GM18868 (cell line): Measurements from ENCODE around the gene IRAK2.
A peak's percentile ranks its signal among the peaks of the same experiment; 100 is the strongest.

Source experiments
- ATAC-seq: cut with Tn5 transposase; IDR thresholded peaks from one replicate; pipeline ENCODE4 v1.9.1; 2021; ENCODE audit warnings: mild to moderate bottlenecking, moderate library complexity; ENCODE audit not compliant: unreplicated experiment

Gene IRAK2

DNA sequence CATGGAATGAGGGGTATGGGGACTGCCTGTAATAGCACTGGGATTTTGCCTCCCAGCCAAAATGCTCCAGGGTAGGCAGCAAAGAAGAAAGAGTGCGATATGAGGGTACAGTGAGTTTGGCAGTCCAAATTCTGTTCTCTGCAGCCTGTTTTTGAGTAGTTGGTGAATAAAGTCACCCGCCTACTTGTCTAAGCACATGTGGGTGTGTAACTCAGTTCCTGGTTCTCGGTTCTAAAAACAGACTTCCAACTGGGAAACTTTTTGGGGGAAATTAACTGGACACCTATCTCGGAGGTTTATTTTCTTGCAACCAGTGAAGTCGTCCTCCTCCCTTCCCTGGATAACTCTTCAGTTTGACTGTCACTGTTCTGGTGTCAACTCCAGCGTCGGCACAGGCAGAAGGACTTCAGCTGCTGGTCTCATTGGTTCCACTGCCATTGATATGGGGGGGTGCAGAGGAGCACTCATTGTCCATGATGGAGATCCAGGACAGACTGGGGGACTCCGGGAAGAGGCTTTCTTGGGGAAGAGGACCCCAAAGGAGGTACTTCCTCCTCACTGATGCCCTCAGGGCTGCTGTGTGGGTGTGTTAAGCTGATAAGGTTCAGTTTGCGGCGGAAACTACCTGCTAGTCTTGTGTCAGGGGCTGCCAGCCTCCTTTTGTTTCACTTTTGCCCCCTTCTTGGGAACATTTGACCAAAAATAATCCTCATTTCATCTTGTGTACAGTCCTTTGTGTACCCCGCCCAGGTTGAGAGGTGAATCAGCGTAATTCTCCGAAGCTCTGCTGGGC lies 114.9 kb downstream of the IRAK2 start:
- ATAC-seq, result no peak

DNA sequence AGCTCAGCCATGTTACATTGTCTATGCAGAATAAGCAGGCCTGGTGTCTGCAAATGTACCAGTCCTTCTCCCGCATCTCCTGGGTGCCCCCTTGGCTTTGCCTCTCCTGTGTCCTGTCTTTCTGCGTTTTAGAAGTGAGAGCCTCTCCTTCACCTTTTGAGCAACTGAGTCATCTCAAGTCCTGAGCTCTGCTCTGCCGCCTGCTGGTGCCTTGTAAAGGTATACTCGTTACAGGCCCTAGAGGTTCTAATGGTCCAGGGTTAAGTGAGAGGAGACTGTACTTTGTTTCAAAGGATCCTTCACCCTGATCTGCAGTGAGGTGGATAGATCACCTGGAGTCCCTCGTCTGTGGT lies 115.4 kb downstream of the IRAK2 start:
- no peak for ATAC-seq

DNA sequence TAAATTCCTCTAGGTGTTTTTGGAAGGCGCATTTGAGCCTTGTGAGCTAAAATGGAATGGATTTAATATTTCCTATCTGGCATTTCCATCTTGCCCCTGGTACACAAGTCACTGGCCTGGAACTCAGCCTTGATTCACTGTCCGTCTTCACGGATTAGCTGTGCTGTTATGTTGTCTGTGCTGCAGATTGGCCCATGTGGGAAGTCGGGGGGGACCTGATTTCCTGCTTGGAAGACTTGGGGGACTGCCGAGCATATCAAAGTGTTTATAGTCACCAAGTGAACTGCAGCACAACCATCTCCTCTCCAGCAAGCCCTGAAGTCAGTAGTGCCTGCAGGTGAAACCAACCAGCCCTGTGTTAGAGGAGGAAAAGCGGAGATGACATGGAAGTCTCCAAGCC lies 115.9 kb downstream of the IRAK2 start:
- no peak for ATAC-seq

DNA sequence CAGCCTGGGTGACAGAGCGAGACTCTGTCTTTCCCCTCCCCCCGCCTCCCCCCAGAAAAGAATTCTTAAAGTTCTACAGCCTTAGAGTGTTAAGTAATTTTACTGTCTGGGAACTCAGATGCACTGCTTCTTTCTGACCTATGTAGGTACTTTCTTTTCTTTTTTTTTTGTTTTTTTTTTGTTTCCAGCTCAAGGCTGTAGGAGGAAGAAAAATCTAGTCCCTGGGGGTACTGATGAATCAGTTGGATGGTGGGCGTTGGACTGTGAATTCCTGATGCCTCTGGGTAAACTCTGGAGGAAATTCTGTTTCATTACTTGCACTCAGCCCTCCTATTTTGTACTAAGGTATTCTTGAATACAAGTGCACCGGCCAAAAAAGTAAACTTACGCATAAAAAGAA lies 117.2 kb downstream of the IRAK2 start:
- no peak for ATAC-seq

DNA sequence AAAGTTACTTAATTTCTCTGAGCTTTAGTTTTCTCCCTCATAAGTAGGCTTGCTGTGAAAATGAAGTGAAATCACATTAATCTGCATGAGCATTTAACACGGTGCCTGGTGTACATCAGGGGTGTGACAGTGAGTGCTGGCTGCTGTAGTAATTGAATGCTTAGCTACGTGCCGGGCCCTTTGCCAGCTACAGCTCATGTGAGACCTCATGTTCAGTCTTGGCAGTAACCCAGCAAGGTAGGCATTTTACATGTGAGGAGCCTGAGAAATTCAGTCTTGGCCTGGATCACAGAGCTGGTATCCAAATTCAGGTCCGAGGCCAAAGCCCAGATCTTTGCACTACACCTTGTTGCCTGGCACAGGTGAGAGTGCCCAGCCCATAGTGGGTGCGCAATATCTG lies 118.9 kb downstream of the IRAK2 start:
- no peak for ATAC-seq

DNA sequence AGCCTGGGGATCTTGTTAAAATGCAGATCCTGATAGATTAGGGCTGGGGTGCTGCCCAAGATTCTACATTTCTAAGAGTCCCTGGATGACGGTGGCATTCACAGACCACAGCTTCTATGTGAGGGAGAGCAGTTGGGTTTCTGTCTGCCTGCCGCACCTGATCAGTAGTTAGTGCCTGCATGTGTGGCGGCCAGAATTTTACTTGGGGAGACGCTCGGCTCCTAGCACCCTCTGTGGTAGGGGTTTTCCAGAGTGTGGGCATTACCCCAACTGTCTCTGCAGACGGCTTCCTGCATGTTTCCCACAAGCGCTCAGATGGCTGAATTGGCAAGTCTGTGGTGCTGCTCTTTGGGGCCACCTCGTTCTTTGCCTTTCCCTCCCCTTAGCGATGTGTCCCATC lies 119.8 kb downstream of the IRAK2 start:
- peak; percentile 58 for ATAC-seq

DNA sequence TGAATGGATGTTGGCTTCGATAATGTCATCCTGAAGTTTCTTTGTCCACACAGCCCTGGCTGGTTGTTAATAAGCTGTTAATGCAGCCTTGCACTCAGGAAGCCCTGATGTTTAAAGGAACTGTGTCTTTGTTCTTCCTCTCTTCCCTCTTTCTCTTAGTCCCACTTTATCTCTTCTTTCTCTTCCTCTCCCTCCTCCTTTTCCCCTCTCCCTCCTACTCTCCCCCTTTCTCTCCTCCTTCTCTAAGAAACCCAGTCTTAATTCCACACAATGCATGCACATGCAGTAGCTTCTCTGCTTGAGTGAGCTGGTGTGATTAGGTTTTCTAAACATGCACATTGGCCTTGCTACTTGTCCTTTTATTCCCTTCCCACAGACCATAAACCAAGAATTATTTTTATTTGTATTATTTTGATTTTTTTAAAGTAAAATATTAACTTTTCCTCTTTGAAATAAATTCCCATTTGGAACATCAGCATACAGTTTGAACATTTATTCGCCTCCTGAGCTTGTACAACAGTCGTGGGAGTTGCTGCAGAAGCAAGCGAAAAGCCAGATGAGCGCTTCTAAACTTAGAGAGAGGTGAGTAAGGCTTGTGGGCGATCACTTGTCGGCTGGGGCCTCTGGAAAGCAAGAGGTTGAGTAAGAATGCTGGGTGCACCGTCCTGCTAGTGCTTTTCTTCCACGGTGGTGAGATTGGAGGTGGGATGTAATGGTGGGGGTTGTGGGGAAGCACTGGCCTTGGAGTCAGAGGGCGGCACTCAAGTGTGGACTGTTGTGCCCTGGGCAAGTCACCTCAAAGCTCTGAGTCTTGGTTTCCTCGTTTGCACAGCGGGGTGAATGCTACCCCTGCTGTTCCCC lies 120.8 kb downstream of the IRAK2 start:
- ATAC-seq, result no peak

DNA sequence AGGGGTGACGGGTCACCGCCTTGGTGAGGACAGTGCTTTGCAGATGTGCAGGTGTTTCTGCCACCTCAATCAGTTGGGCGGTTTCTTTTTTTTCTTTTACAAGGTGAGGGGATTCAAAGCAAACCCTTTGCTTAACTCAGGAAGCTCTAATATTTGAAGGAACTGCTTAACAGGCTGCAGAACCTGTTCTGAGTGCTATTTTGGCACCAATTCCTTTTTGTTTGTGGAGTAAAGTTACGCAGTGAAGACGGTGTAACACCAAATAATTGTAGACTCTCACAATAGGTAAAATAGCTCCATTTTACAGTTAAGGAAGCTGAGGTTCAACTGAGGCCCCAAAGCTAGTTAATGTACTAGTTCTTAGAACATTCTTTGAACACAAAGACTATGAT lies 121.4 kb downstream of the IRAK2 start:
- no peak for ATAC-seq

DNA sequence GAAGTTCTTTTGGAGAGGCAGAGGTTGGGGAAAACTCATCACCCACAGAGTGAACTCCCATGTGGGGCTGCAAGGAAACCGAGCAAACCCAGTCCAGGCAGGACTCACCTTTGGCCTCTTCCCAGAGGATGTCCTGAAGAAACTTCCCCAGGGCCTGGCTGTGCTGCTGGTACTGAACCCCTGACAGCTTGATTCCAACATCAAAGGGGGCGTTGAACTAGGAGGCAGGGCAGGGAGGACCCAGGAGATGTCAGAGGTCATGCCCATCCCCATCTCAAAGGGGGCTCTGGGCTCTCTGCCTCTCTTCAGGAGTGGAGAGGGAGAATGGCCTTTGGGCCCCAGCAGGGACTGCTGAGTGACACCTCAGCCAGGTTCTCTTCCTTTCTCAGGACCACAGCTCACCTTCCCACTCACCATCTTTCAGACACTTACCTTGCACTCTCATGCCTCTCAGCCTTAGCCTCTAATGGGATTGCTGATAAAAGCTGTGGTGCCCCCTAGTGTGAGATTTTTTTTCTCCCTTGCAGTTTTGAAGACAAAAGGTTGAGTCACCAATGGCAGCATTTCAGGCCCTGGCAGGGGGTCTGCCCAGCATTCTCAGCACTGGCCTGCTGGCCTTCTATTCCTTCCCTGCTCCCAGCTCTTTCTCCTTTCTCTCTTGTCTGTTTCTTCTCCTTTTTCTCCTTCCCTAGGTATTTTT lies 122.0 kb downstream of the IRAK2 start:
- no peak for ATAC-seq

DNA sequence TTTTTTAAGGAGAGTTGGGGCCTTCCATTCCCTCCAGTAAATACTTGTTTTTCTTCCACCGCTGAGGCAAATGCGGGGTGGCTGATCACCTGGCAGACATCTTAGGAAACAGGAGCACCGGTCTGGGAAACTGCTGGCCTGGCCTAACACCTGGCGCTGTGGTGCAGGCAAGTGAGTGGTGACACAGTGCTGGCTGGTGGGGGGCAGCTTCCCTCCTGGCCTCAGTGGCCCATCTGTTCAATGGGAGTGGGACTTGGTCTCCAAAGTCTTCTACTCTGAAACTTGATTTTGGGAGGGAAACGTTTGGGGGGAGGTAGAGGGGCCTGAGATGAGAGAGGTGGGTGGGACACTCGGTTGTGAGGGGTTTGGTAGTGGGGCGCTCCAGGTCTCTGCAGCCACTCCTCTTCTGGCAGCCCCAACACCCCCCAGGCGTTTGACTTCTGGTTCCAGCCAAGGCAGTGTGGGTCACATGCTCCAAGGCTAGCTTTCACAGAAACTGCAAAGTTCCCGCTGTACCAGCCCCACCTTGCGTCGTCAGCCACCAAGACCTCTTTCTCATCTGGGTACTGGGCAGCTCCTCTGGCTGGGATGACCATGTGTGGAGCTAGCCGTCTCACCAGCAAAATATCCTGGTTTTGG lies 123.3 kb downstream of the IRAK2 start:
- no peak for ATAC-seq

DNA sequence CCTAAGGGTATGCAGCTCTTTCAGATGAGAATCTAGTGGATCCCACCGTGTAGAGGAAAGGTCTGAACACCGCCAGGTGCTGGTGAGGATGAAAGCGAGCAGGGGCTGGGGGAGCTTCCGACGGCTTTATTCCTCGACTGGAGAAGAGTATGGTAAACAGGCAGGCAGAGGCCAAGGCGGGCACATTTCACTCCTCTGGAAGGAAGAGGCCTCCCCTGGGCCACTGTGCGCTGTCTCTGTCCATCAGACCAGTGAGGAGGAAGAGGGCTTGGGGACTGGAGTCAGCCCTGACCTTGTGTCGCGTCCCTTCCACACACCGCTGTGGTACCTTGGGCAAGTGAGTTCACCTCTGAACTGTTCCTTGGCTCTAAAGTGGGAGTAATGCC lies 123.8 kb downstream of the IRAK2 start:
- no peak for ATAC-seq

DNA sequence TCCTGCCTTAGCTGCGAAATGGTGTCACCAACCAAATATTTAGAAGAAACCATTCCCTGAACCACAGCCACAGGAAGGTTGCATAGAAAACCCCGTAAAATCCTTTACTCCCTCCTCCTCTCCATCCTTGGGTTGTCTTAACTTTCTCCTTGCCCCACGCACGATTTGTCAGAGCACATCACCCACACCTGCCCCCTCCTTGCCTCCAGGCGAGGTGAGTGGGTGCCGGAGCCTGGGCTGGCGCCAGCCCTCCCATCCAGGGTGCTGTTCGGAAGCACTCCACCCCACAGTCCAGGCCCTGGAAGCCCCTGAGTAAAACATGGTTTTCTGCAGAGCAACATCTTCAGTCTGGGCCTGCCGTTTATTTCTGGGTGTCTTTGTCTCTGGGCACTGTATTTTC lies 124.4 kb downstream of the IRAK2 start:
- ATAC-seq, result no peak

DNA sequence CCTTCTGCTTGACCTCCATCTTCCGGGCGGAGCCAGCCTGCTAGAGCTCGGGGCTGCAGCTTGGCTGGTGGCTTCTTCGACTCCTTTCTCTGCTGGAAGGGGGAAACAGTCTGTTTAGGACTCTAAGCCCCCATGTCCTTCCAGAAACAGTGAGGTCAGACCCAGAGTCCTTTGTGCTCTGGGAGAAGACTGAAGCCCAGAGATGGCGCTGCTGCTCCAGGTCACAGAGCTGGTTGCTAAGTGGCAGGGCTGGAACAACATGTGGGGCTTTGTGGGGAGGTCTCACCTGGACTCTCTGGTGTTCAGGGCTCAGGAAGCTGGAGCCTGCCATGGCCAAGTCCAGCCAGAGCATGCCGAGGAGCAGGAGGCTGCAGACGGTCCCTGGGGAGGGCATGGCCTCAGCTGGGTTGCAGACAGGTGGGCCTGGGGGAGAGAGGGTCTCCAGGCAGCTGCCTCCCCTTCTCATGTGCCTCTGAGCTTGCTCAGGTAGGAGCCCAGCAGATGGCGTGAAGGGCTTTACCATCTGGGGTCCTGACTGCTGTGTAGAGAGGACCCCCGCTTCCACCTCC lies 125.2 kb downstream of the IRAK2 start:
- ATAC-seq, result no peak

DNA sequence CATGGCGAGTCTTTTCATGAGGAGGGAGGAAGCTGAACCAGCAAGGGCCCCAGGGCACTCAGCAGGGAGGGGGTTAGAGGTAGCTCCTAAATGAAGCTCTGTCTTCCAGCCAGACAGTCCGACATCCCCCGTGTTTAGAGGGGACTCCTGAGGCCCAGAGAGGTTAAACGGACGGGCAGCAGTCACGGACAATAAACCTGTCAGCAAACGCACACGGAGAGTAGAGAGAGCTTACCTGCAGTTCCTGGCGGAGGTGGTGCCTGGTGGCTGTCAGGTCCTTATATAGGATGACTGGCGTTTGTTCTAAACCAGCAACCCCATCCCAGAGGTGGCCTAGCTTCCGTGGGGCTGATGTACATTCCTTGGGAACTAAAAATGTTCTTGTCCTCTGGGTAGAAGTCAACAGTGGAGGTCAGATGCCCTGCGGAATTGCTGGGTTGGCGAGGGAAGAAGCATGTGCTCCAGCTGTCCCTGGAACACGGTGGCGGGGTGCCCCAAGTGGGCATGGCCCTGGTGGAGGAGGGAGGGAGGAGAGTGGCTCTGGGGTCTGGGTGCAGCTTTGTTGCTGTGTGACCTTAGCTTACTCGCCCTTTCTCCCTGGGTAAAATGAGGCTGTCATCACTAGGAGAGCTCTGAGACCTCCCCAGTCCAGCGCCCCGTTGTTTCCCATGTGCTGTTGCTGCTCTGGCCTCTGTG lies 125.9 kb downstream of the IRAK2 start:
- ATAC-seq, result no peak

DNA sequence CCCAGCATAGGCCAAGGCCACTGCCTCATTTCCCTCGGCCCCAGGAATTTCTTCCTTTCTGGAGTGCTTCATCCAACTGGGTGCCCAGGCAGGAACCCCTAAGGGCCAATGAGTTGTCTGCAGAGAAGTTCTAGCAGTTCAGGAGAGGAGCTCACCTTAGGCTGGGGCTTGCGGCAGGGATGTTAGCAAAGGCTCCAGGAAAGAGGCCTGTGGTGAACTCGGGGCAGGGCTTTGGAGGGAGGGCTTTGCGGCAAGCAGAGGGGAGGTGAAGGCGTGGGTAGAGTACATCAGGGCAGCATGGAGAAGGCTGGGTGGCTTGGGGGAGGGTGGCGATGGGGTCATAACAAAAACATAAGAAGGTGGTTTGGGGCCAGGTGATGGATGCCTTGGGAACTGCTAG lies 126.9 kb downstream of the IRAK2 start:
- ATAC-seq, result no peak

DNA sequence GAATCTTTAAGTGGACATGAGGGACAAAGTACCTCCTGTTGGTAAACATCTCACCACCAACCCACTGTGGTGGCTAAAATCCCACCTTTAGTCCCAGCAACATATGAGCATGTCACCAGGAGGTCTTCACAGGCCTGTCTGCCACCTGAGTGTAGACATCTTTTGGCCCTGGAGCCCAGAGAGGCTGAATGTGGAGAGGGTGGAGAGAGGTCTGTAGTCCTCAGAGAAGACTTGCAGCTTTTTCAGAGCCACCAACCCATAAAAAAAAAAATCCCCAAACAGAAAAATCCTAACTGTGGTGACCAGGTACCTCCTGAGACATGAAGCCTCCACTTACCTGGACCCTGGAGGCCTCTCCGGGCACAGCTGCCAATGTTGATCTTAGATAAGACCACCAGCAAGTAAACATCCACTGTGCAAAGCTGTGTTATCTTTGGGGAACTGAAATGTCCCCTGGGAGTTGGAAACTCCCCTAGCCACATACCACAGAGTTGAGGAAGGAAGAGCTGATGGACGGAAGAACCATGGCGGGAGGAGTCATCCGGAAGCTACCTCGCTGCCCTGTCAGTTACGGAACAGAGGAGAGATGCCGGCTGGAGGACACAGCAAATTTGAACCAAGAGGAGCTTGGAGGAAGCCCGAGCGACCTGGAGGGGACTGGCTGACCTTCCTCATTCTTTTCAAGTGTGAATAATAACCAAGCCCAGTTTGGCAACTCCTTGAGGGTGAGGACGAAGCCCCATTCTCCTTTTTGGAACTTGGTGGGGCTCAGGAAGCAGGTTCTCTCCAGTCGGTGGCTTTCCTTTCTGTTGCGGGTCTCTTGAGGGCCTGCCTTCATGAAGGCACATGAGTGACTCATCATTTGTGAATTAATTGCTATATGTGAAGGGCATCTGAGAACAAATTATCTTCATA lies 128.0 kb downstream of the IRAK2 start, which contains the start of gene GHRL:
Gene GHRL (minus strand): TSS at position 443 of the 915 bp plus-strand sequence. CDS start 2,767 bp downstream, outside the sequence.
- ATAC-seq, result peak; percentile 91
